ENCODE data around the gene IFNA14.

- TF ChIP-seq EP300 (IDR thresholded peaks at IDR 0.05): no peak
- no peak for TF ChIP-seq CTCF (IDR thresholded peaks at IDR 0.05)
Measured at GRCh38 chr9:21266733-21267484, 27.1 kb upstream of the IFNA14 start.
